OCI-LY1 (cell line): ENCODE measurements around the gene MYADM.
"Not testable (repeated sequence)": the region's sequence is repeated elsewhere in the genome, so short reads cannot be mapped to it uniquely, and the experiment has no call there.

Source experiments
- EZH2 ChIP-seq: fragments of 200-600 bp; sonication (generic), shearing (Covaris generic); IDR thresholded peaks from 2 replicates; pipeline ENCODE4 v1.8.0; 2017; ENCODE audit warnings: borderline replicate concordance, mixed run types, mild to moderate bottlenecking, antibody characterized with exemption, low read length, moderate library complexity, mixed read lengths
- TF ChIP-seq, protein P1 (sequence below): fragments of 200-600 bp; sonication (generic), shearing (Covaris generic); IDR thresholded peaks from 2 replicates; pipeline ENCODE4 v1.5.1; 2017; ENCODE audit warnings: mild to moderate bottlenecking, antibody characterized with exemption, low read length, moderate library complexity, mixed read lengths

DNA sequence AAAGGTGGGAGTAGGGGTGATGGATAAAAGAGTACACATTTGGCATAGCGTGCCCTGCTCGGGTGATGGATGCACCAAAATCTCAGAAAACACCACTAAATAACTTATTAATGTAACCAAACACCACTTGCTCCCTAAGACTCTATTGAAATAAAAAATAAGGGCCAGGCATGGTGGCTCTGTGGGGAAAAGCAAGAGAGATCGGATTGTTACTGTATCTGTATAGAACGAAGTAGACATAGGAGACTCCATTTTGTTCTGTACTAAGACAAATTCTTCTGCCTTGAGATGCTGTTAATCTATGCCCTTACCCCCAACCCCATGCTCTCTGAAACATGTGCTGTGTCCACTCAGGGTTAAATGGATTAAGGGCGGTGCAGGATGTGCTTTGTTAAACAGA lies 29.2 kb upstream of the MYADM start:
- TF ChIP-seq, protein P1, sequence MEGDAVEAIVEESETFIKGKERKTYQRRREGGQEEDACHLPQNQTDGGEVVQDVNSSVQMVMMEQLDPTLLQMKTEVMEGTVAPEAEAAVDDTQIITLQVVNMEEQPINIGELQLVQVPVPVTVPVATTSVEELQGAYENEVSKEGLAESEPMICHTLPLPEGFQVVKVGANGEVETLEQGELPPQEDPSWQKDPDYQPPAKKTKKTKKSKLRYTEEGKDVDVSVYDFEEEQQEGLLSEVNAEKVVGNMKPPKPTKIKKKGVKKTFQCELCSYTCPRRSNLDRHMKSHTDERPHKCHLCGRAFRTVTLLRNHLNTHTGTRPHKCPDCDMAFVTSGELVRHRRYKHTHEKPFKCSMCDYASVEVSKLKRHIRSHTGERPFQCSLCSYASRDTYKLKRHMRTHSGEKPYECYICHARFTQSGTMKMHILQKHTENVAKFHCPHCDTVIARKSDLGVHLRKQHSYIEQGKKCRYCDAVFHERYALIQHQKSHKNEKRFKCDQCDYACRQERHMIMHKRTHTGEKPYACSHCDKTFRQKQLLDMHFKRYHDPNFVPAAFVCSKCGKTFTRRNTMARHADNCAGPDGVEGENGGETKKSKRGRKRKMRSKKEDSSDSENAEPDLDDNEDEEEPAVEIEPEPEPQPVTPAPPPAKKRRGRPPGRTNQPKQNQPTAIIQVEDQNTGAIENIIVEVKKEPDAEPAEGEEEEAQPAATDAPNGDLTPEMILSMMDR, result not testable (repeated sequence)
- not testable (repeated sequence) for TF ChIP-seq EZH2
